CD4-positive, alpha-beta T cell (primary cell): ENCODE results near the gene KCNH1. TPM values are rescaled to one million over a fixed set of nuclear protein-coding genes. Genes with fewer than 3 reads are reported as not detected.

ENCODE experiments used
- ATAC-seq: fragments of 200-7000 bp; cut with Tn5 transposase; one replicate; pipeline ENCODE4 v1.10.0; 2022; ENCODE audit warnings: mild to moderate bottlenecking; ENCODE audit not compliant: poor library complexity
- CTCF ChIA-PET: fragments of 350-600 bp; sonication (Branson Sonifier 250); formaldehyde crosslinking; loops from one replicate; lab custom pipeline; 2021; ENCODE audit warnings: antibody characterized with exemption, inconsistent platforms; lab: Charles Lee
- POLR2A ChIA-PET: fragments of 350-600 bp; sonication (Branson Sonifier 250); formaldehyde crosslinking; loops from one replicate; lab custom pipeline; 2021; ENCODE audit warnings: antibody characterized with exemption, inconsistent platforms; lab: Charles Lee
- DNase-seq, 14 experiments: peaks; one replicate each; pipeline ENCODE4 v3.0.0-alpha.2; 2013 to 2020; ENCODE audit warnings: mixed read lengths in 2 of 14
- H3K27ac ChIP-seq, 2 donors: one replicate each; pipeline versions ENCODE4 v1.5.1 to v1.7.0; 2013; ENCODE audit warnings: low read length in 2 of 2, low read depth in 1 of 2, mild to moderate bottlenecking in 1 of 2
- H3K27me3 ChIP-seq, 2 experiments: 1 replicate in 1 of 2; 2 replicates in 1 of 2; pipeline versions ENCODE4 v1.6.1 to v1.7.0; 2013; ENCODE audit warnings: low read length in 2 of 2, control low read depth in 1 of 2, mild to moderate bottlenecking in 1 of 2, moderate library complexity in 1 of 2; ENCODE audit not compliant: insufficient read depth in 2 of 2, control insufficient read depth in 1 of 2
- H3K36me3 ChIP-seq: one replicate; pipeline ENCODE4 v1.6.1; 2013; ENCODE audit warnings: low read length, control low read depth; ENCODE audit not compliant: insufficient read depth
- H3K4me1 ChIP-seq: one replicate; pipeline ENCODE4 v1.6.1; 2013; ENCODE audit warnings: low read length, control low read depth; ENCODE audit not compliant: insufficient read depth
- H3K4me3 ChIP-seq: one replicate; pipeline ENCODE4 v1.5.1; 2013; ENCODE audit warnings: mild to moderate bottlenecking, low read length, moderate library complexity
- H3K9me3 ChIP-seq, 2 experiments: 1 replicate in 1 of 2; 2 replicates in 1 of 2; pipeline versions ENCODE4 v1.6.1 to v1.7.0; 2013; ENCODE audit warnings: low read length in 2 of 2, mild to moderate bottlenecking in 2 of 2, control low read depth in 1 of 2, moderate library complexity in 1 of 2; ENCODE audit not compliant: control insufficient read depth in 1 of 2, insufficient read depth in 1 of 2
- H3K27ac Mint-ChIP-seq: one replicate; pipeline ENCODE4 v1.8.0; 2020; ENCODE audit warnings: mixed read lengths
- H3K27me3 Mint-ChIP-seq: one replicate; pipeline ENCODE4 v1.8.0; 2021; ENCODE audit warnings: mixed read lengths
- H3K36me3 Mint-ChIP-seq: one replicate; pipeline ENCODE4 v1.8.0; 2021; ENCODE audit warnings: low read depth, mixed read lengths
- H3K4me1 Mint-ChIP-seq: one replicate; pipeline ENCODE4 v1.8.0; 2021; ENCODE audit warnings: low read depth, mixed read lengths
- H3K4me3 Mint-ChIP-seq: one replicate; pipeline ENCODE4 v1.8.0; 2020; ENCODE audit warnings: mild to moderate bottlenecking, mixed read lengths
- H3K9me3 Mint-ChIP-seq: one replicate; pipeline ENCODE4 v1.8.0; 2020; ENCODE audit warnings: mixed read lengths
- intact Hi-C, 2 experiments: fragments of 100-400 bp; cut with DNase I in 1 of 2; cut with micrococcal nuclease in 1 of 2; formaldehyde crosslinking; loops; one replicate each; pipeline versions ENCODE4 v1.15.1 to v1.9.0; 2023 to 2025; cut with DNase I, micrococcal nuclease
- total RNA-seq, 174 experiments: library from RNA in 2 of 174; stranded (reverse) in 2 of 174; gene quantifications; one replicate each; pipeline ENCODE4 v1.2.3 and lab custom pipeline; 2021 to 2026
- TF ChIP-seq, protein P1 (sequence below): fragments of 200-600 bp; IDR thresholded peaks from one replicate; pipeline ENCODE4 v1.8.0; 2022; ENCODE audit warnings: antibody characterized with exemption, mild to moderate bottlenecking

The KCNH1 gene
- total RNA-seq, 2 experiments from 2014 or later: not detected

DNA sequence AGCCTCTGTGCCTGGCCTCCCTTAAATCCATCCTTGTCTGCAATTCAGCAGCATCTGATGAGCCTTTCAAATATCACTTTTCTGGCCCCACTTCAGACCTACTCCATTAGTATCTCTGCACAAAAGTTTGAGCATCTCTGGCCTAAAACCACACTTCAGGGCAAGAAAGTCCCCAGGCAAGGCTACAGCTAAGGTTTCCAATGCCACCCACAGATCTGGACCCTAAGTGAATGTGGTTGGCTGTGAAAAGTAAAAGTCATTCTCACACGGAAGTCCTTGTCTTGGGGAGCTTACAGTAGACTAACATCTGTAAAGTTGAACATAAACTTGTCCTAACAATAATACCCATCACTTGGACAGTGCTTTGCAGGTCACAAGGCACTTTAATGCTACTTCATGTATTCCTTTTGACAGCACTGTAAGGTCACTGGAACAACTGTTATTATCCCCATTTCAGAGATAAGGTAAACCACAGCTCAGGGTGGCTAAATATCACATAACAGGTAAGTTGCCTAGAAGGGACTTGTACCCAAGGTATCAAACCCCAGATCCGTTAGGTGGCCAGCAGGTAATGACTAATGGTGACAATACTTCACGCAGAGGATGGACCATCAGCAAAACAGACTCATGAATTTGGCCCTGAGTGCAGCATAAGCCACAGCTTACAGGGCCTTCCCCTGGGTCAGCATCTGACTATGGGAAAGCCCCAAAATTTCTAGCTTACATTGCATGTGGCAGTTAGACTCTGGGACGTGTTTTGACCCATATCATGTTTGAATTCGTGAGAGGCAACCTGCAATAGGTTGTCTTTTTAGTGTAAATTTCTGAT lies 449.3 kb downstream of the KCNH1 start:
- no peak overlapping the region for H3K4me3 Mint-ChIP-seq
- no peak overlapping the region for H3K4me3 ChIP-seq
- no peaks in the 10 kb centered on the region for H3K9me3 ChIP-seq
- no peak for ATAC-seq
- H3K4me1 ChIP-seq: no peaks in the 10 kb centered on the region
- H3K27ac Mint-ChIP-seq: no peak overlapping the region
- TF ChIP-seq, protein P1, sequence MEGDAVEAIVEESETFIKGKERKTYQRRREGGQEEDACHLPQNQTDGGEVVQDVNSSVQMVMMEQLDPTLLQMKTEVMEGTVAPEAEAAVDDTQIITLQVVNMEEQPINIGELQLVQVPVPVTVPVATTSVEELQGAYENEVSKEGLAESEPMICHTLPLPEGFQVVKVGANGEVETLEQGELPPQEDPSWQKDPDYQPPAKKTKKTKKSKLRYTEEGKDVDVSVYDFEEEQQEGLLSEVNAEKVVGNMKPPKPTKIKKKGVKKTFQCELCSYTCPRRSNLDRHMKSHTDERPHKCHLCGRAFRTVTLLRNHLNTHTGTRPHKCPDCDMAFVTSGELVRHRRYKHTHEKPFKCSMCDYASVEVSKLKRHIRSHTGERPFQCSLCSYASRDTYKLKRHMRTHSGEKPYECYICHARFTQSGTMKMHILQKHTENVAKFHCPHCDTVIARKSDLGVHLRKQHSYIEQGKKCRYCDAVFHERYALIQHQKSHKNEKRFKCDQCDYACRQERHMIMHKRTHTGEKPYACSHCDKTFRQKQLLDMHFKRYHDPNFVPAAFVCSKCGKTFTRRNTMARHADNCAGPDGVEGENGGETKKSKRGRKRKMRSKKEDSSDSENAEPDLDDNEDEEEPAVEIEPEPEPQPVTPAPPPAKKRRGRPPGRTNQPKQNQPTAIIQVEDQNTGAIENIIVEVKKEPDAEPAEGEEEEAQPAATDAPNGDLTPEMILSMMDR: no peak
- no peaks in the 10 kb centered on the region for H3K9me3 Mint-ChIP-seq
- H3K27me3 ChIP-seq: no peaks in the 10 kb centered on the region
- no peaks in the 10 kb centered on the region for H3K36me3 Mint-ChIP-seq
- ChIA-PET POLR2A (no interaction called here), CTCF (no interaction called here)
- no peak overlapping the region for H3K27ac ChIP-seq
- intact Hi-C loops: no loop called here
- no peaks in the 10 kb centered on the region for H3K4me1 Mint-ChIP-seq
- H3K27me3 Mint-ChIP-seq: no peaks in the 10 kb centered on the region
- H3K36me3 ChIP-seq: no peaks in the 10 kb centered on the region
- no peak for DNase-seq

DNA sequence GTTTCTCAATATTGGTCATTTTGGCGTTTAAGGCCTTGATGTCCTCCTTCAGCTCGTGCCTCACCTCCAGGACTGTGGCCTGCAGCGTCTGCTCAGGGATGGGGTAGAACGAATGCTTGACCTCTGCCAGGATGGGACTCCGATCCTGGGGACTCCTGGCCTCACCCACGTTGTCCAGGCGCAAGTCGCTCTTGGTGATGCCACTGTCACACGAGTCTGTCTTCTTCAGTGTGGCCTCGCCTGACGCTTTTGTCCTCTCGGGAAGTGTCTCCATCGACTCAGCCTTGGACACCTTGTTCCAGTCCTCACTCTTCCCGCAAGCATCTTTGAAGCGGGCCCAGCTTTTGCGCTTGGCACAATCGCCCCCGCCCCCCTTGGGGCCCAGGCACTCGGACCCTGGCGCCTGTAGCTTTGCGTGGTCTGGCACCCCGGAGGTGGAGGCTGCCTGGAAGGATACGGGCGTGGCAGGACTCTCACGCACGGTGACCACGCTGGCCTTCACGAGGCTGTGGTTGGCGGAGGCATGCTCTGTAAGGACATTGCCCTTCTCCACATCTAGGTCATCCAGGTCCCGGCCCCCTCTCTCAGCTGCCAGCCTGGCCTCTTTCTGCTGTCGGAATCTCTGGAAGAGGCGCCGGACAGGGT lies 450.4 kb downstream of the KCNH1 start:
- H3K27me3 Mint-ChIP-seq: no peaks in the 10 kb centered on the region
- no peak overlapping the region for H3K27ac Mint-ChIP-seq
- intact Hi-C loops: no loop called here
- Histone ChIP-seq H3K36me3 (no peaks in the 10 kb centered on the region), H3K4me3 (no peak overlapping the region), H3K9me3 (no peaks in the 10 kb centered on the region), H3K27ac (no peak overlapping the region), H3K4me1 (no peaks in the 10 kb centered on the region), H3K27me3 (no peaks in the 10 kb centered on the region)
- no peak for ATAC-seq
- DNase-seq: no peak
- no peaks in the 10 kb centered on the region for H3K36me3 Mint-ChIP-seq
- H3K9me3 Mint-ChIP-seq: no peaks in the 10 kb centered on the region
- TF ChIP-seq, protein P1: no peak
- no peaks in the 10 kb centered on the region for H3K4me1 Mint-ChIP-seq
- no peak overlapping the region for H3K4me3 Mint-ChIP-seq
- ChIA-PET CTCF (no interaction called here), POLR2A (no interaction called here)

DNA sequence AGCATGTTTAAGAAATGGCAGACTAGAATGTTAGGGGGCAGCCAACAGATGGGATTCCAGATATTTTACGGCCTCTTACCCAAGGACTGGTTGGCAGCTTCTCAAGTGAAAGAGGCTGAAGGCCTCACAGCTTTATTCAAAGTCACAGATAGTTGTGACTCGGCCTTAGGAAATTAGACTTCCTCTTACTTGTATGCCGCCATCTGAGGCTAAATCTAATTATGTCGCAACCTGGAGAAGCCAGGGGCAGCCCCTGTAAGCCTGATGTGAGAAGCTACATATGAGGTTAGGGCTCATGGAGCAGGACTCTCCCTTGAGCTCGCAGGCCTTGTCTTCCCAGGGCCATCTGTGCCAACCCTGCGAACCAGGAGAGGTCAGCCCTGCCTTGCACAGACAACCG lies 452.8 kb downstream of the KCNH1 start:
- Histone ChIP-seq H3K27me3 (no peaks in the 10 kb centered on the region), H3K36me3 (no peaks in the 10 kb centered on the region), H3K9me3 (no peaks in the 10 kb centered on the region), H3K27ac (no peak overlapping the region), H3K4me3 (no peak overlapping the region), H3K4me1 (no peaks in the 10 kb centered on the region)
- Mint-ChIP-seq H3K9me3 (no peaks in the 10 kb centered on the region), H3K27ac (no peak overlapping the region), H3K27me3 (no peaks in the 10 kb centered on the region), H3K4me3 (no peak overlapping the region), H3K36me3 (no peaks in the 10 kb centered on the region), H3K4me1 (no peaks in the 10 kb centered on the region)
- DNase-seq (no peak), ATAC-seq (no peak)
- ChIA-PET POLR2A (no interaction called here), CTCF (no interaction called here)
- intact Hi-C loops: no loop called here
- TF ChIP-seq, protein P1: no peak
